ENCODE data around the gene VDAC1. TPM values are rescaled to one million over a fixed set of nuclear protein-coding genes. Genes with fewer than 3 reads are reported as not detected.
A peak's percentile ranks its signal among the peaks of the same experiment; 100 is the strongest.
"Not testable (repeated sequence)": the region's sequence is repeated elsewhere in the genome, so short reads cannot be mapped to it uniquely, and the experiment has no call there.

Gene VDAC1
- total RNA-seq, 4 donors from 2014 or later = 122 to 166 (median 136) TPM

- Histone ChIP-seq H3K4me1 (peaks cover 6 to 13% of the 10 kb centered on the region in 2 donors), H3K36me3 (peaks cover 0 to 10% of the 10 kb centered on the region in 2 donors), H3K4me3 (replicated peaks in 1 of 3) (no peak overlapping the region), H3K9me3 (no peaks in the 10 kb centered on the region), H3K27me3 (no peaks in the 10 kb centered on the region), H3K27ac (peak overlapping the region; percentile 13 to 70 (median 62))
- DNase-seq = peak; percentile 61 to 68
- TF ChIP-seq, protein P1, sequence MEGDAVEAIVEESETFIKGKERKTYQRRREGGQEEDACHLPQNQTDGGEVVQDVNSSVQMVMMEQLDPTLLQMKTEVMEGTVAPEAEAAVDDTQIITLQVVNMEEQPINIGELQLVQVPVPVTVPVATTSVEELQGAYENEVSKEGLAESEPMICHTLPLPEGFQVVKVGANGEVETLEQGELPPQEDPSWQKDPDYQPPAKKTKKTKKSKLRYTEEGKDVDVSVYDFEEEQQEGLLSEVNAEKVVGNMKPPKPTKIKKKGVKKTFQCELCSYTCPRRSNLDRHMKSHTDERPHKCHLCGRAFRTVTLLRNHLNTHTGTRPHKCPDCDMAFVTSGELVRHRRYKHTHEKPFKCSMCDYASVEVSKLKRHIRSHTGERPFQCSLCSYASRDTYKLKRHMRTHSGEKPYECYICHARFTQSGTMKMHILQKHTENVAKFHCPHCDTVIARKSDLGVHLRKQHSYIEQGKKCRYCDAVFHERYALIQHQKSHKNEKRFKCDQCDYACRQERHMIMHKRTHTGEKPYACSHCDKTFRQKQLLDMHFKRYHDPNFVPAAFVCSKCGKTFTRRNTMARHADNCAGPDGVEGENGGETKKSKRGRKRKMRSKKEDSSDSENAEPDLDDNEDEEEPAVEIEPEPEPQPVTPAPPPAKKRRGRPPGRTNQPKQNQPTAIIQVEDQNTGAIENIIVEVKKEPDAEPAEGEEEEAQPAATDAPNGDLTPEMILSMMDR (IDR thresholded peaks at IDR 0.05) = no peak
- TF ChIP-seq POLR2A (IDR thresholded peaks at IDR 0.05) = no peak
- intact Hi-C loops (cut with DNase I) = no loop called here
- WGBS, 2 donors = 36 to 40% methylated on average over 4 of the region's 4 CpGs
These were observed 47.7 kb downstream of the VDAC1 start for GRCh38 chr5:133957080-133957479.

DNA sequence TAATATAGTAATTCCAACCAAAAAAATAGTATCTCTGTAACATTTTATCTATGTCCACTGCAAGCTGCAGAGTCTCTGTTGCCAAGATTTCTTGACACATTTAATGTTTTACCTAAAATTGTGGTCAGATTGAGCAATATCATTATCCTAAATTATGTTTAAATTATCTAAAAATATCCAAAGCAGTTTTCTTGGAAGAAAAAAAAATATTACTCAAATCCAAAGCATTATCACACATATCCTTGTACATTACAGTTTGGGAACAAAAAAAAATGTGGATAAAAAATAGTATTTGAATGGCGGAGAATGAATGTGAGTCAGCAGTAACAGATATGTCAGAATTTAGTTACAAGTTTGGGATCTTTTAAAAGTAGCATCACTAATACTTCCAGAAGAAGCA is 48.6 kb downstream of the VDAC1 start:
- H3K4me3 ChIP-seq (replicated peaks in 1 of 3); H3K27me3 ChIP-seq; intact Hi-C loops (cut with DNase I); H3K9me3 ChIP-seq; DNase-seq: not testable (repeated sequence)
- WGBS, 2 donors = 95 to 99% methylated on average over 1 of the region's 1 CpG
- Histone ChIP-seq H3K36me3 (peaks cover 0 to 10% of the 10 kb centered on the region in 2 donors), H3K27ac (peak overlapping the region in 2 of 3 donors; percentile 62 to 70), H3K4me1 (peaks cover 6 to 13% of the 10 kb centered on the region in 2 donors)

DNA sequence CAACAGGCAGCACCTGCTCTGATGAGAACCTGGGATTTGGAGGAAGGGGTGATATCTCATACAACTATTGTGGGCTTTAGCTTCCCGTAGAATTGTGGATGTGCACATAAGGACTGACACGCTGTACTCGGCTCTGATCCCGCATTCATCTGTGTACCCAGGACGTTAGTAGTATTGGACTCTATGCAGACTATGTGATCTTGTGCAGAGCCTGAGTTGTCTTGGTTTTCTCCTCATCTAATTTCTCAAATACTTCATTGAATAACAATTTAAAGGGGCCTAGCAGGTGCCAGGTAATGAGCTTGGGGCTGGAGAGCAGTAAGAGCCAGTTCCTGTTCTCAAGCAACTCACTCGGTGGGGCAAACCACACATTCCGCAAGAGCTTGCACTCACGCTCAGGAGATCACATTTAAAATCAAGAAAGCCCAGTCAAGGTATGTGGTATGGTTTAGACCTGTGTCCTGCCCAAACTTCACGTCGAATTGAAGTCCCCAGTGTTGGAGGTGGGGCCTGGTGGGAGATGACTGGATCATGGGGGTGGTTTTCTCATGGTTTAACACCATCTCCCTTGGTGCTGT is 51.1 kb downstream of the VDAC1 start:
- no peak for DNase-seq
- no peak for TF ChIP-seq POLR2A (IDR thresholded peaks at IDR 0.05)
- TF ChIP-seq, protein P1 (IDR thresholded peaks at IDR 0.05) = no peak
- H3K9me3 ChIP-seq = no peaks in the 10 kb centered on the region
- H3K36me3 ChIP-seq = peaks cover 0 to 10% of the 10 kb centered on the region in 2 donors
- no peaks in the 10 kb centered on the region for H3K27me3 ChIP-seq
- H3K27ac ChIP-seq = peak overlapping the region in 2 of 3 donors; percentile 45 to 62
- whole genome bisulfite sequencing, 2 donors = 79 to 82% methylated on average over 10 of the region's 10 CpGs
- intact Hi-C loops (cut with DNase I) = no loop called here
- no peak overlapping the region for H3K4me3 ChIP-seq (replicated peaks in 1 of 3)
- peaks cover 6 to 13% of the 10 kb centered on the region in 2 donors for H3K4me1 ChIP-seq

DNA sequence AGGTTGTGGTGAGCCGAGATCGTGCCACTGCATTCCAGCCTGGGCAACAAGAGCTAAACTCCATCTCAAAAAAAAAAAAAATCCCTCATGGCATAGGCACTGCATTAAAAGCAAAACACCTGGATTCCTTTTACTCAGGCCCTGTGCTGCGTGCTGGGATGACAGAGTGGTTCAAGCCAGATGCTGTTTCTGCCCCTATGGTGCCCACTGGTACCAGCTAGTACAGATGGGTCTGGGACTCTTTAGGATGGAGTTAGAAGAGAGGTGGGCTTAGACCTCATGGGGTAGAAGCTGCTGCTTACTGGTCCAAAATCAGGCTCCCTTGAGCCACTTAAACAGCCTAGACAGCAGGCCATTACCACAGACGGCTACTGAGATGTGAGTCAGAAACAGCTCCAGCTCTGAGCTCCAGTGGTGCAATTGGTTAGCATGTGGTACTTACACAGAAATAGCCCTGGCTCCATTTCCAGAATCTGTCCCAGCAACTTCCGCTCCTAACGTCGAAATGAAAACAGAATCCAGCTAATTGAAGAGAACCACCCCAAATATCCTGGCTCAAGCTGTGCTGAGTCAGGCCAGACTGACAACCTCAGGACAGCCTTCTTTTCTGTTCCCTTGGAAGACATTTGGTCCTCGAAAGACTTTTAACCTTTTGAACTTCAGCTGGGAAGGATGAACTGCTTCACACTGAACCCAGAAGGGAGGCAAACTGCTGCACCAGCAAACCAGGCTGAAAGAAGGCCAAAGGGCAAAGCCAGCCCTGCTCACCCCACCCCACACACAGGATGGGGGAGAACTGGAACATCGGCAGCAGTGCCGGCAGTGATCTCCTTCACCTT is 51.8 kb downstream of the VDAC1 start:
- Histone ChIP-seq H3K4me1 (peaks cover 6 to 13% of the 10 kb centered on the region in 2 donors), H3K36me3 (peaks cover 0 to 9% of the 10 kb centered on the region in 2 donors), H3K4me3 (replicated peaks in 1 of 3) (no peak overlapping the region), H3K27ac (peak overlapping the region; percentile 45 to 62 (median 56)), H3K9me3 (no peaks in the 10 kb centered on the region), H3K27me3 (no peaks in the 10 kb centered on the region)
- no peak for TF ChIP-seq POLR2A (IDR thresholded peaks at IDR 0.05)
- TF ChIP-seq, protein P1 (IDR thresholded peaks at IDR 0.05) = no peak
- intact Hi-C loops (cut with DNase I) = no loop called here
- peak; percentile 30 to 33 for DNase-seq
- 61 to 65% methylated on average over 9 to 10 of the region's 10 CpGs for WGBS, 2 donors

GRCh38 chr5:133950821-133951612 is 53.8 kb downstream of the VDAC1 start:
- DNase-seq = no peak
- intact Hi-C loops (cut with DNase I) = no loop called here
- TF ChIP-seq POLR2A (IDR thresholded peaks at IDR 0.05) = no peak
- TF ChIP-seq, protein P1 (IDR thresholded peaks at IDR 0.05) = no peak

More at GRCh38 chr5:133950821-133951612, 53.8 kb downstream of the VDAC1 start:
- Histone ChIP-seq H3K36me3 (peaks cover 0 to 7% of the 10 kb centered on the region in 2 donors), H3K4me3 (replicated peaks in 1 of 3) (no peak overlapping the region), H3K4me1 (no peaks in the 10 kb centered on the region), H3K9me3 (no peaks in the 10 kb centered on the region), H3K27ac (no peak overlapping the region), H3K27me3 (no peaks in the 10 kb centered on the region)
- WGBS, 2 donors = 88 to 91% methylated on average over 7 of the region's 7 CpGs
